ENCODE data around the gene KIF9.
"Not testable (repeated sequence)": the region's sequence is repeated elsewhere in the genome, so short reads cannot be mapped to it uniquely, and the experiment has no call there.

Gene KIF9

GRCh38 chr3:47250309-47251060 is 32.1 kb downstream of the KIF9 start:
- DNase-seq: no peak

GRCh38 chr3:47247131-47248064 is 35.2 kb downstream of the KIF9 start:
- no peak for DNase-seq

GRCh38 chr3:47245271-47245670 is 37.3 kb downstream of the KIF9 start:
- no peak for DNase-seq

GRCh38 chr3:47244531-47245100 is 38.0 kb downstream of the KIF9 start:
- no peak for DNase-seq

- no peak for DNase-seq
Measured at GRCh38 chr3:47243419-47244147, 39.0 kb downstream of the KIF9 start.

GRCh38 chr3:47239929-47240328 is 42.7 kb downstream of the KIF9 start:
- DNase-seq: no peak

- DNase-seq: no peak
Measured at GRCh38 chr3:47238017-47238416, 44.6 kb downstream of the KIF9 start.

GRCh38 chr3:47228088-47228487 is 54.5 kb downstream of the KIF9 start:
- no peak for DNase-seq

- DNase-seq: no peak
Measured at GRCh38 chr3:47227678-47228077, 54.9 kb downstream of the KIF9 start.

GRCh38 chr3:47225310-47225906 is 57.2 kb downstream of the KIF9 start:
- no peak for DNase-seq

- no peak for DNase-seq
Measured at GRCh38 chr3:47223755-47224154, 58.8 kb downstream of the KIF9 start.

GRCh38 chr3:47221798-47222197 is 60.8 kb downstream of the KIF9 start:
- DNase-seq: no peak

- DNase-seq: no peak
Measured at GRCh38 chr3:47210863-47211405, 71.7 kb downstream of the KIF9 start.

- DNase-seq: not testable (repeated sequence)
Measured at GRCh38 chr3:47206022-47206421, 76.6 kb downstream of the KIF9 start.

- DNase-seq: no peak
Measured at GRCh38 chr3:47204875-47205274, 77.7 kb downstream of the KIF9 start.

- no peak for DNase-seq
Measured at GRCh38 chr3:47202542-47202941, 80.1 kb downstream of the KIF9 start.

GRCh38 chr3:47197287-47197686 is 85.3 kb downstream of the KIF9 start:
- DNase-seq: no peak

- no peak for DNase-seq
Measured at GRCh38 chr3:47194994-47195393, 87.6 kb downstream of the KIF9 start.

GRCh38 chr3:47193871-47194859 is 88.4 kb downstream of the KIF9 start:
- DNase-seq: no peak

GRCh38 chr3:47186285-47186684 is 96.3 kb downstream of the KIF9 start:
- no peak for DNase-seq

- not testable (repeated sequence) for DNase-seq
Measured at GRCh38 chr3:47181685-47182084, 100.9 kb downstream of the KIF9 start.

Measured in activated CD4-positive, alpha-beta T cell treated with anti-CD3 and anti-CD28 coated beads, Interleukin-2, amount 50 U/mL, for 4 hours (primary cell).